ENCODE data around the gene ARMC7. TPM values are rescaled to one million over a fixed set of nuclear protein-coding genes. Genes with fewer than 3 reads are reported as not detected.

ARMC7 gene
- total and polyA plus RNA-seq, 2 of the 13 experiments (the other 11 are each of a cell fraction or from before 2014, with no cell fraction given) = 3.9 to 4.2 TPM

DNA sequence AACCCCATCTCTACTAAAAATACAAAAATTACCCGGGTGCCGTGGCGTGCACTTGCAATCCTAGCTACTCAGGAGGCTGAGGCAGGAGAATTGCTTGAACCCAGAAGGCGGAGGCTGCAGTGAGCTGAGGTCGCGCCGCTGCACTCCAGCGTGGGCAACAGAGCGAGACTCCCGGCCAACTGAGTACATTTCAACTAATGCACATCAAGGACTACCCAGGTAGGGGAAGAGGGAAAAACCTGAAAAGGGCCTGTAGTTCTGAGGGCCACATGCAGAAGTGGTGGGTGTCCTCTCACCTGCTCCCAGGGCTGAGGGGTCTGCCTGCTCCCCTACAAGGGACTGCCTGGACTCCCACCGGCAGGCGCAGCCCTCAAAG, 22.6 kb upstream of the ARMC7 start (continued):
- no peak for TF ChIP-seq ARID5B (CRISPR knock-in tag; IDR thresholded peaks at IDR 0.05)
- no peak for TF ChIP-seq HMG20A (CRISPR knock-in tag; IDR thresholded peaks at IDR 0.05; ENCODE audit: borderline replicate concordance)
- no peak for TF ChIP-seq MYPOP (CRISPR knock-in tag; IDR thresholded peaks at IDR 0.05)
- no peak for TF ChIP-seq ZBTB26 (CRISPR knock-in tag; IDR thresholded peaks at IDR 0.05; ENCODE audit: borderline replicate concordance)
- TF ChIP-seq RBM22 (optimal IDR thresholded peaks at IDR 0.05; ENCODE audit: low read length) = no peak
- TF ChIP-seq ZBTB33 (CRISPR knock-in tag; IDR thresholded peaks at IDR 0.05) = 0 out of 2 replicates have a peak, but pooled peaks have one; percentile 3
- no peak for TF ChIP-seq ZBTB7A (CRISPR knock-in tag; IDR thresholded peaks at IDR 0.05)
- no peak for TF ChIP-seq ZSCAN22 (CRISPR knock-in tag; IDR thresholded peaks at IDR 0.05)
- TF ChIP-seq ZNF607 (CRISPR knock-in tag; IDR thresholded peaks at IDR 0.05; ENCODE audit: borderline replicate concordance) = no peak
- TF ChIP-seq ZNF577 (CRISPR knock-in tag; IDR thresholded peaks at IDR 0.05; ENCODE audit: borderline replicate concordance, low read depth) = no peak
- no peak for TF ChIP-seq ZNF337 (CRISPR knock-in tag; IDR thresholded peaks at IDR 0.05; ENCODE audit: borderline replicate concordance, low read depth)
- TF ChIP-seq DNMT3B (CRISPR knock-in tag; conservative IDR thresholded peaks at IDR 0.05) = no peak; the same call in 1 of the 2 replicates
- TF ChIP-seq ZNF232 (CRISPR knock-in tag; IDR thresholded peaks at IDR 0.05; ENCODE audit: borderline replicate concordance) = no peak
- peak; percentile 11; the same call in 1 of the 2 replicates for TF ChIP-seq ZZZ3 (CRISPR knock-in tag; IDR thresholded peaks at IDR 0.05; ENCODE audit: borderline replicate concordance)
- no peak for TF ChIP-seq RXRB (CRISPR knock-in tag; IDR thresholded peaks at IDR 0.05; ENCODE audit: borderline replicate concordance)
- 0 out of 2 replicates have a peak, but pooled peaks have one; percentile 12 for TF ChIP-seq ZNF34 (CRISPR knock-in tag; IDR thresholded peaks at IDR 0.05; ENCODE audit: borderline replicate concordance)
- TF ChIP-seq FOXK1 (CRISPR knock-in tag; IDR thresholded peaks at IDR 0.05; ENCODE audit: borderline replicate concordance, low read depth) = peak; percentile 6; the same call in 1 of the 2 replicates
- TF ChIP-seq ZSCAN30 (CRISPR knock-in tag; IDR thresholded peaks at IDR 0.05) = no peak
- TF ChIP-seq DZIP1 (CRISPR knock-in tag; IDR thresholded peaks at IDR 0.05) = no peak
